PC-3 (cell line): ENCODE results near the gene TINAGL1. TPM values are rescaled to one million over a fixed set of nuclear protein-coding genes. Genes with fewer than 3 reads are reported as not detected.
A peak's percentile ranks its signal among the peaks of the same experiment; 100 is the strongest.

Experiments used
- ATAC-seq: fragments of 200-7000 bp; cut with Tn5 transposase; 2 replicates; pipeline ENCODE4 v1.9.1; 2020; ENCODE audit warnings: mild to moderate bottlenecking, moderate library complexity
- BruUV-seq: library from RNA; stranded (reverse); fragments of 400-500 nt; replicated peaks from 2 replicates; lab custom pipeline; 2021; lab: Mats Ljungman, UMichigan
- CTCF ChIA-PET: fragments of 300-600 bp; sonication (Branson Sonifier 250); formaldehyde crosslinking; loops from one replicate; lab custom pipeline; 2022; ENCODE audit warnings: antibody characterized with exemption; lab: Charles Lee
- POLR2A ChIA-PET: fragments of 300-600 bp; sonication (Branson Sonifier 250); formaldehyde crosslinking; loops from one replicate; lab custom pipeline; 2022; ENCODE audit warnings: antibody characterized with exemption; ENCODE audit not compliant: unreplicated experiment; lab: Charles Lee
- DNase-seq: peaks from one replicate; pipeline ENCODE4 v3.0.0-alpha.2; 2015
- H2AFZ ChIP-seq: fragments of 300-600 bp; sonication (generic); 2 replicates; pipeline ENCODE4 v1.6.0; 2016; ENCODE audit warnings: antibody characterized with exemption, low read length
- H3F3A ChIP-seq: fragments of 300-600 bp; sonication (generic); one replicate; pipeline ENCODE4 v1.6.0; 2017; ENCODE audit warnings: antibody characterized with exemption, low read length, control low read depth, mild to moderate bottlenecking; ENCODE audit not compliant: unreplicated experiment
- H3K27ac ChIP-seq: fragments of 300-600 bp; sonication (generic); 2 replicates; pipeline ENCODE4 v1.5.1; 2016; ENCODE audit warnings: mild to moderate bottlenecking, low read length
- H3K27me3 ChIP-seq: fragments of 300-600 bp; sonication (generic); 2 replicates; pipeline ENCODE4 v1.6.1; 2016; ENCODE audit warnings: low read length, mixed read lengths
- H3K36me3 ChIP-seq: fragments of 300-600 bp; sonication (generic); 2 replicates; pipeline ENCODE4 v1.6.1; 2016; ENCODE audit warnings: low read depth, mixed run types, low read length, mixed read lengths
- H3K4me1 ChIP-seq: fragments of 300-600 bp; sonication (generic); 2 replicates; pipeline ENCODE4 v1.5.1; 2016; ENCODE audit warnings: low read length; ENCODE audit not compliant: insufficient read depth
- H3K4me2 ChIP-seq: fragments of 300-600 bp; sonication (generic); 2 replicates; pipeline ENCODE4 v1.6.0; 2016; ENCODE audit warnings: low read length
- H3K4me3 ChIP-seq: fragments of 300-600 bp; sonication (generic); 2 replicates; pipeline ENCODE4 v1.5.1; 2016; ENCODE audit warnings: mild to moderate bottlenecking, low read length, mixed read lengths
- H3K79me2 ChIP-seq: fragments of 300-600 bp; sonication (generic); 2 replicates; pipeline ENCODE4 v1.6.1; 2017; ENCODE audit warnings: low read length, mixed read lengths
- H3K9ac ChIP-seq: fragments of 300-600 bp; sonication (generic); 2 replicates; pipeline ENCODE4 v1.6.0; 2016; ENCODE audit warnings: mild to moderate bottlenecking, low read length
- H3K9me2 ChIP-seq: fragments of 300-600 bp; sonication (generic); replicated peaks from 2 replicates; pipeline ENCODE4 v1.6.1; 2016; ENCODE audit warnings: mixed run types, low read length, mixed read lengths
- H3K9me3 ChIP-seq: fragments of 300-600 bp; sonication (generic); 2 replicates; pipeline ENCODE4 v1.6.1; 2016; ENCODE audit warnings: low read length, mixed read lengths
- H4K20me1 ChIP-seq: fragments of 300-600 bp; sonication (generic); 2 replicates; pipeline ENCODE4 v1.6.1; 2016; ENCODE audit warnings: low read length, mixed read lengths
- EZH2 ChIP-seq: fragments of 300-600 bp; sonication (generic); IDR thresholded peaks from one replicate; pipeline ENCODE4 v1.6.1; 2017; ENCODE audit warnings: antibody characterized with exemption, mild to moderate bottlenecking, low read length; ENCODE audit not compliant: unreplicated experiment
- EZH2phosphoT487 ChIP-seq: fragments of 300-600 bp; sonication (generic); IDR thresholded peaks from 2 replicates; pipeline ENCODE4 v1.6.1; 2018; ENCODE audit warnings: mild to moderate bottlenecking, antibody characterized with exemption, low read length, borderline replicate concordance
- intact Hi-C: fragments of 100-400 bp; cut with micrococcal nuclease; formaldehyde crosslinking; loops from 2 replicates; pipeline ENCODE4 v1.9.0; 2023
- total RNA-seq: library from RNA; depleted of rRNA; stranded (reverse); fragments of >200 nt; gene quantifications from 2 replicates; pipeline ENCODE4 v1.2.3, GENCODE V29; 2014
- TF ChIP-seq, protein P1 (sequence below): fragments of 300-600 bp; sonication (generic); conservative IDR thresholded peaks from 2 replicates; pipeline ENCODE4 v1.5.1; 2017; ENCODE audit warnings: antibody characterized with exemption, low read depth, mild to moderate bottlenecking, low read length

Gene TINAGL1
- total RNA-seq, 1 experiment from 2014 or later = 176 TPM

DNA sequence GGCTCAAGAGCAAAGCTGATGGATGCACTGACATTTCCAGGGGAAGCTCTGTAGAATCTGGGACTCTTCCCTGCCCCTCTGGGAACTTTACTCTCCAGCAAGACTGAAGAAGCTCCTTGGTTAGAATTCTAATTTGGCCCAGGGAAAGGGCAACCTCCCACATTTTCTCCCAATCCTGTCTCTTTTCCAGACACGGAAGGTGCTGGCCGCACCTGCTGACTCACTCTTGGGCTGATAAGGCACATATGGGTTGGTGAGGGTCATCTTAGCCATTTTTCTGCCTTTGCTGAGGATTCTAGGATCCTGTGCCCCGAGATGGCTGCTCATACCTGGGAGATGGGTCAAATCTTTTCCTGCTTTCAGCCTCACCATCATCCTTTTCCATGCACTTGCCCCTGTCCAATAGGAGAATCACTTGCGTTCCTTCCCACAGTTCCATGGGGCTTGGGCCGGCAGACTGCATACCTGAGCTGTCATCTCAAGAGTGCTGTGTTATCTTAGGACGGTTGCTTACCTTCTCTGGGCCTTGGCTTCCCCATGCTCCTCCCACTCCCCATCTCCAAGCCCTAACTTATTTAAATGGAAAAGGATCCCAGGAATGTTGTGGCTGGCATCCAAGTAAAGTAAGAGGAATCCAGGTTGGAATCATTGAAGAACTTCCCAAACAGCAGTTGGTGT lies 1.3 kb downstream of the TINAGL1 start:
- CTCF ChIA-PET = interaction anchor here (0.6 kb wide), 1 partner anchor 212 kb away, joined by 3 read pairs; no protein-coding TSS in a partner anchor
- peak overlapping the region; percentile 86 for H3K9ac ChIP-seq
- H3K4me2 ChIP-seq = peak overlapping the region; percentile 90
- peaks cover 78% of the 10 kb centered on the region for H3K4me1 ChIP-seq
- DNase-seq = peak; percentile 43
- ATAC-seq = no peak
- H3K9me2 ChIP-seq = no peaks in the 10 kb centered on the region
- intact Hi-C loops = no loop called here
- H3F3A ChIP-seq = no peaks in the 10 kb centered on the region
- H3K79me2 ChIP-seq = peaks cover 58% of the 10 kb centered on the region
- peaks cover 8% of the 10 kb centered on the region; the same call in 1 of the 2 replicates for H3K36me3 ChIP-seq
- peaks cover 13% of the 10 kb centered on the region; the same call in 1 of the 2 replicates for H4K20me1 ChIP-seq
- peak overlapping the region; percentile 71 for H3K4me3 ChIP-seq
- no peak for TF ChIP-seq EZH2phosphoT487
- no peak for TF ChIP-seq EZH2
- TF ChIP-seq, protein P1, sequence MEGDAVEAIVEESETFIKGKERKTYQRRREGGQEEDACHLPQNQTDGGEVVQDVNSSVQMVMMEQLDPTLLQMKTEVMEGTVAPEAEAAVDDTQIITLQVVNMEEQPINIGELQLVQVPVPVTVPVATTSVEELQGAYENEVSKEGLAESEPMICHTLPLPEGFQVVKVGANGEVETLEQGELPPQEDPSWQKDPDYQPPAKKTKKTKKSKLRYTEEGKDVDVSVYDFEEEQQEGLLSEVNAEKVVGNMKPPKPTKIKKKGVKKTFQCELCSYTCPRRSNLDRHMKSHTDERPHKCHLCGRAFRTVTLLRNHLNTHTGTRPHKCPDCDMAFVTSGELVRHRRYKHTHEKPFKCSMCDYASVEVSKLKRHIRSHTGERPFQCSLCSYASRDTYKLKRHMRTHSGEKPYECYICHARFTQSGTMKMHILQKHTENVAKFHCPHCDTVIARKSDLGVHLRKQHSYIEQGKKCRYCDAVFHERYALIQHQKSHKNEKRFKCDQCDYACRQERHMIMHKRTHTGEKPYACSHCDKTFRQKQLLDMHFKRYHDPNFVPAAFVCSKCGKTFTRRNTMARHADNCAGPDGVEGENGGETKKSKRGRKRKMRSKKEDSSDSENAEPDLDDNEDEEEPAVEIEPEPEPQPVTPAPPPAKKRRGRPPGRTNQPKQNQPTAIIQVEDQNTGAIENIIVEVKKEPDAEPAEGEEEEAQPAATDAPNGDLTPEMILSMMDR = no peak
- H3K9me3 ChIP-seq = no peaks in the 10 kb centered on the region
- no peaks in the 10 kb centered on the region for H3K27me3 ChIP-seq
- peak overlapping the region; percentile 98 for H3K27ac ChIP-seq
- no peak overlapping the region for H2AFZ ChIP-seq
- POLR2A ChIA-PET = no interaction called here
- no TSS peak for BruUV-seq

DNA sequence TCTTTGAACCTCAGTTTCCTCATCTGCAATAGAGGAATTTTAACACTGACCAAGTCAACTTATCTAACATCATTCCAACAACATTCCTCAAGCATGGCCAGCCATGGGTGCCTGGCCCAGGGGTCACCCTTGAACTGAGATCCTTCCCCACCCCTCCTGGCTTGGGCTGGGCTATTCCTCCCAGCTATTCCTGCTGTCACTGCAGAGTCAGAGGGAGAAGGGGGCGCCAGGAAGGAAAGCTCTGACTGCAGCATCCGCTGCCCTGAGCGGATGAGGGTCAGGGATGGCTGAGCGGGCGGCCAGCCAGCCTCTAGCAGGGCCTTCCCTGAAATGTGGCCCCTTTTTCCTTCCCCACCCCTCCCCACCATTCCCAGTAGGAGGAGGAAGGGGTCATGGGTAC lies 3.1 kb downstream of the TINAGL1 start:
- no peaks in the 10 kb centered on the region for H3K9me3 ChIP-seq
- peaks cover 62% of the 10 kb centered on the region for H3K79me2 ChIP-seq
- peak overlapping the region; percentile 69 for H3K4me2 ChIP-seq
- DNase-seq = no peak
- peaks cover 78% of the 10 kb centered on the region for H3K4me1 ChIP-seq
- intact Hi-C loops = no loop called here
- ChIA-PET CTCF (no interaction called here), POLR2A (no interaction called here)
- H3K4me3 ChIP-seq = peak overlapping the region; percentile 37
- no peaks in the 10 kb centered on the region for H3K27me3 ChIP-seq
- peaks cover 23% of the 10 kb centered on the region for H3K36me3 ChIP-seq
- no TSS peak for BruUV-seq
- ATAC-seq = no peak
- H3K9ac ChIP-seq = no peak overlapping the region
- no peaks in the 10 kb centered on the region for H3F3A ChIP-seq
- H4K20me1 ChIP-seq = peaks cover 13% of the 10 kb centered on the region; the same call in 1 of the 2 replicates
- TF ChIP-seq, protein P1 = no peak
- no peak for TF ChIP-seq EZH2
- TF ChIP-seq EZH2phosphoT487 = no peak
- H3K9me2 ChIP-seq = no peaks in the 10 kb centered on the region
- H3K27ac ChIP-seq = no peak overlapping the region
- no peak overlapping the region for H2AFZ ChIP-seq

DNA sequence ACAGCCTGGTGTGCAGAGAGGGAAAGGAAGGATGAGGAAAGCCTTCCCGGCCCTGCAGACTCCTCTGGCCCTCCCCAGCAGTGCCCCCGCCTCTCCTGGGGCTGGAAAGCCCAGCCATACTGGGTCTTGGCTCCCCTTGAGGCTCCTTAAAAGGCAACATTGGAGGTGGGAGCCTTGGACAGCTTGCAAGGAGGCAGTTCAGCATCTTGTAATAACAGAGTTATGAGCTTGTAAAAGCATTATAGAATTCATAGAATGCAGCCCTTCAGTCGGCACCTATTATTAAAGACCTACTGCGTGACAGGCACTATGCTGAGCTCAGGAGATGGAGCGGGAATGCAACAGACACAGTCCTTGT lies 4.2 kb downstream of the TINAGL1 start:
- no peak overlapping the region for H3K27ac ChIP-seq
- H3K4me1 ChIP-seq = peaks cover 68% of the 10 kb centered on the region
- peaks cover 13% of the 10 kb centered on the region; the same call in 1 of the 2 replicates for H4K20me1 ChIP-seq
- peaks cover 33% of the 10 kb centered on the region for H3K36me3 ChIP-seq
- ChIA-PET POLR2A (no interaction called here), CTCF (no interaction called here)
- no peaks in the 10 kb centered on the region for H3K9me3 ChIP-seq
- DNase-seq (no peak), ATAC-seq (no peak)
- no peak for TF ChIP-seq EZH2
- TF ChIP-seq, protein P1 = no peak
- no peak for TF ChIP-seq EZH2phosphoT487
- H3K9ac ChIP-seq = no peak overlapping the region
- BruUV-seq = no TSS peak
- H3K4me3 ChIP-seq = no peak overlapping the region
- no peaks in the 10 kb centered on the region for H3F3A ChIP-seq
- intact Hi-C loops = no loop called here
- peak overlapping the region; percentile 31; the same call in 1 of the 2 replicates for H3K4me2 ChIP-seq
- H3K27me3 ChIP-seq = no peaks in the 10 kb centered on the region
- H3K79me2 ChIP-seq = peaks cover 62% of the 10 kb centered on the region
- H3K9me2 ChIP-seq = no peaks in the 10 kb centered on the region
- no peak overlapping the region for H2AFZ ChIP-seq
